ENCODE results near the gene ACSS3. TPM values are rescaled to one million over a fixed set of nuclear protein-coding genes. Genes with fewer than 3 reads are reported as not detected.
A peak's percentile ranks its signal among the peaks of the same experiment; 100 is the strongest.
"Not testable (repeated sequence)": the region's sequence is repeated elsewhere in the genome, so short reads cannot be mapped to it uniquely, and the experiment has no call there.

Gene ACSS3
- total RNA-seq, 1 donor, result 26.8 TPM

GRCh38 chr12:81176796-81177195 lies 98.9 kb downstream of the ACSS3 start:
- DNase-seq (ENCODE audit: low read depth), result no peak

GRCh38 chr12:81181691-81182090 lies 103.8 kb downstream of the ACSS3 start:
- TF ChIP-seq CTCF (IDR thresholded peaks at IDR 0.05; ENCODE audit: insufficient read depth, low read depth, low read length), result no peak
- DNase-seq (ENCODE audit: low read depth), result peak; percentile 22
- no peak overlapping the region for H3K4me3 ChIP-seq (ENCODE audit: low read depth, low read length)

More at GRCh38 chr12:81176796-81177195, 98.9 kb downstream of the ACSS3 start:
- no peak for TF ChIP-seq CTCF (IDR thresholded peaks at IDR 0.05; ENCODE audit: insufficient read depth, low read depth, low read length)
- no peak overlapping the region for H3K4me3 ChIP-seq (ENCODE audit: low read depth, low read length)

- no peak overlapping the region for H3K4me3 ChIP-seq (ENCODE audit: low read depth, low read length)
- no peak for DNase-seq (ENCODE audit: low read depth)
- no peak for TF ChIP-seq CTCF (IDR thresholded peaks at IDR 0.05; ENCODE audit: insufficient read depth, low read depth, low read length)
These were observed 109.8 kb downstream of the ACSS3 start for GRCh38 chr12:81187686-81188085.

GRCh38 chr12:81196595-81196994 lies 118.7 kb downstream of the ACSS3 start:
- H3K4me3 ChIP-seq (ENCODE audit: low read depth, low read length), result no peak overlapping the region
- DNase-seq (ENCODE audit: low read depth), result no peak
- no peak for TF ChIP-seq CTCF (IDR thresholded peaks at IDR 0.05; ENCODE audit: insufficient read depth, low read depth, low read length)

- not testable (repeated sequence) for DNase-seq (ENCODE audit: low read depth); H3K4me3 ChIP-seq (ENCODE audit: low read depth, low read length)
These were observed 122.7 kb downstream of the ACSS3 start for GRCh38 chr12:81200561-81200960.

GRCh38 chr12:81203671-81204204 lies 125.9 kb downstream of the ACSS3 start:
- no peak for DNase-seq (ENCODE audit: low read depth)
- TF ChIP-seq CTCF (IDR thresholded peaks at IDR 0.05; ENCODE audit: insufficient read depth, low read depth, low read length), result no peak
- H3K4me3 ChIP-seq (ENCODE audit: low read depth, low read length), result no peak overlapping the region

- H3K4me3 ChIP-seq (ENCODE audit: low read depth, low read length), result no peak overlapping the region
- no peak for TF ChIP-seq CTCF (IDR thresholded peaks at IDR 0.05; ENCODE audit: insufficient read depth, low read depth, low read length)
These were observed 127.5 kb downstream of the ACSS3 start for GRCh38 chr12:81205416-81205815.

More at GRCh38 chr12:81205416-81205815, 127.5 kb downstream of the ACSS3 start:
- no peak for DNase-seq (ENCODE audit: low read depth)

Measured in fibroblast of villous mesenchyme (primary cell).